Sigmoid colon (tissue), 7 donors: ENCODE results near the gene ARHGAP22. TPM values are rescaled to one million over a fixed set of nuclear protein-coding genes. Genes with fewer than 3 reads are reported as not detected.
A peak's percentile ranks its signal among the peaks of the same experiment; 100 is the strongest.

Experiments used
- DNase-seq: peaks from one replicate; pipeline ENCODE4 v3.0.0-alpha.2; 2019
- H3K27ac ChIP-seq, 4 donors: fragments of 200-600 bp; sonication (generic); one replicate each; pipeline ENCODE4 v1.5.1; 2016 to 2019; ENCODE audit warnings: mild to moderate bottlenecking in 1 of 4
- H3K27me3 ChIP-seq, 3 donors: fragments of 200-600 bp; sonication (generic); one replicate each; pipeline ENCODE4 v1.5.1; 2019; ENCODE audit warnings: mild to moderate bottlenecking in 1 of 3
- H3K36me3 ChIP-seq, 4 donors: fragments of 200-600 bp; sonication (generic); one replicate each; pipeline ENCODE4 v1.5.1; 2016 to 2019
- H3K4me1 ChIP-seq, 4 donors: fragments of 200-600 bp; sonication (generic); one replicate each; pipeline ENCODE4 v1.5.1; 2017 to 2019
- H3K4me3 ChIP-seq, 4 donors: fragments of 200-600 bp; sonication (generic); one replicate each; pipeline ENCODE4 v1.5.1; 2017 to 2019; ENCODE audit warnings: mild to moderate bottlenecking in 2 of 4, moderate library complexity in 1 of 4
- H3K9me3 ChIP-seq, 4 donors: fragments of 200-600 bp in 3 of 4; sonication (generic) in 3 of 4; one replicate each; pipeline versions ENCODE4 v1.5.1 to v1.6.1; 2013 to 2019
- CTCF ChIP-seq, 4 experiments: fragments of 450-650 bp in 3 of 4; fragments of 200-600 bp in 1 of 4; IDR thresholded peaks; one replicate each; pipeline ENCODE4 v1.5.1; 2016 to 2019; ENCODE audit warnings: antibody characterized with exemption in 4 of 4, mild to moderate bottlenecking in 3 of 4, moderate library complexity in 2 of 4
- EP300 ChIP-seq, 4 donors: sonication (generic); formaldehyde crosslinking; IDR thresholded peaks; one replicate each; pipeline ENCODE4 v1.6.1; 2017; ENCODE audit warnings: antibody characterized with exemption in 4 of 4
- POLR2A ChIP-seq, 2 donors: fragments of 450-650 bp; IDR thresholded peaks; one replicate each; pipeline ENCODE4 v1.6.1; 2016; ENCODE audit warnings: antibody characterized with exemption in 2 of 2, mild to moderate bottlenecking in 2 of 2, moderate library complexity in 2 of 2
- POLR2AphosphoS5 ChIP-seq, 4 donors: sonication (generic); formaldehyde crosslinking; IDR thresholded peaks; one replicate each; pipeline ENCODE4 v1.6.1; 2017; ENCODE audit warnings: antibody characterized with exemption in 4 of 4
- WGBS, 2 donors: extraction: QIAGEN DNeasy Blood & Tissue Kit; methylation state at CpG; one replicate each; pipeline ENCODE4 v1.1.7; 2013; 5-methylcytosine and 5-hydroxymethylcytosine counted together
- intact Hi-C: fragments of 100-400 bp; cut with DNase I; formaldehyde crosslinking; loops from one replicate; pipeline ENCODE4 v1.15.1; 2023
- polyA plus RNA-seq, 3 donors: library from polyadenylated mRNA; stranded (reverse); fragments of 200-250 nt; gene quantifications; one replicate each; pipeline ENCODE4 v1.2.3, GENCODE V29; 2013
- total RNA-seq, 4 donors: library from RNA; depleted of rRNA; stranded (reverse); fragments of >200 nt; gene quantifications; one replicate each; pipeline ENCODE4 v1.1.0, GENCODE V29; 2016
- donor health status: healthy with polysubstance abuse.
- donor health status: Bipolar disorder and iron deficiency.
- donor health status: healthy.

ARHGAP22 gene
- total and polyA plus RNA-seq, 7 donors = 1.2 to 6.4 (median 3.1) TPM

GRCh38 chr10:48602401-48603135 lies 2.3 kb downstream of the ARHGAP22 start:
- TF ChIP-seq EP300 (IDR thresholded peaks at IDR 0.05) (no peak), POLR2A (IDR thresholded peaks at IDR 0.05) (no peak), CTCF (IDR thresholded peaks at IDR 0.05) (no peak), POLR2AphosphoS5 (IDR thresholded peaks at IDR 0.05) (no peak)
- H3K27ac ChIP-seq = no peak overlapping the region
- intact Hi-C loops = no loop called here
- no peaks in the 10 kb centered on the region for H3K27me3 ChIP-seq
- no peak for DNase-seq
- 92% methylated on average over 8 of the region's 8 CpGs for WGBS, 2 donors
- no peaks in the 10 kb centered on the region for H3K9me3 ChIP-seq
- H3K4me1 ChIP-seq = peaks cover 0 to 21% (median 13%) of the 10 kb centered on the region in 4 donors
- no peaks in the 10 kb centered on the region for H3K36me3 ChIP-seq
- H3K4me3 ChIP-seq = no peak overlapping the region

GRCh38 chr10:48601789-48602188 lies 3.1 kb downstream of the ARHGAP22 start:
- no peak overlapping the region for H3K27ac ChIP-seq
- 87 to 93% methylated on average over 1 of the region's 1 CpG for WGBS, 2 donors
- TF ChIP-seq POLR2A (IDR thresholded peaks at IDR 0.05) (no peak), EP300 (IDR thresholded peaks at IDR 0.05) (no peak), POLR2AphosphoS5 (IDR thresholded peaks at IDR 0.05) (no peak), CTCF (IDR thresholded peaks at IDR 0.05) (no peak)
- intact Hi-C loops = no loop called here
- no peak for DNase-seq
- H3K9me3 ChIP-seq = no peaks in the 10 kb centered on the region
- peaks cover 0 to 21% (median 13%) of the 10 kb centered on the region in 4 donors for H3K4me1 ChIP-seq
- no peaks in the 10 kb centered on the region for H3K27me3 ChIP-seq
- H3K4me3 ChIP-seq = no peak overlapping the region
- H3K36me3 ChIP-seq = no peaks in the 10 kb centered on the region

- intact Hi-C loops = no loop called here
- WGBS, 2 donors = 91 to 92% methylated on average over 3 of the region's 3 CpGs
- Histone ChIP-seq H3K4me3 (no peak overlapping the region), H3K4me1 (peaks cover 0 to 21% (median 13%) of the 10 kb centered on the region in 4 donors), H3K9me3 (no peaks in the 10 kb centered on the region), H3K36me3 (no peaks in the 10 kb centered on the region), H3K27ac (no peak overlapping the region), H3K27me3 (no peaks in the 10 kb centered on the region)
- DNase-seq = peak; percentile 53
- TF ChIP-seq CTCF (IDR thresholded peaks at IDR 0.05) (no peak), POLR2A (IDR thresholded peaks at IDR 0.05) (no peak), POLR2AphosphoS5 (IDR thresholded peaks at IDR 0.05) (no peak), EP300 (IDR thresholded peaks at IDR 0.05) (no peak)
Observed at GRCh38 chr10:48600645-48601505, 4.0 kb downstream of the ARHGAP22 start.

GRCh38 chr10:48599830-48600134 lies 5.1 kb downstream of the ARHGAP22 start:
- Histone ChIP-seq H3K36me3 (no peaks in the 10 kb centered on the region), H3K27me3 (no peaks in the 10 kb centered on the region), H3K27ac (no peak overlapping the region), H3K4me3 (no peak overlapping the region), H3K4me1 (peaks cover 0 to 15% (median 9%) of the 10 kb centered on the region in 4 donors), H3K9me3 (no peaks in the 10 kb centered on the region)
- intact Hi-C loops = no loop called here
- no peak for TF ChIP-seq POLR2A (IDR thresholded peaks at IDR 0.05)
- TF ChIP-seq EP300 (IDR thresholded peaks at IDR 0.05) = no peak
- no peak for TF ChIP-seq CTCF (IDR thresholded peaks at IDR 0.05)
- no peak for TF ChIP-seq POLR2AphosphoS5 (IDR thresholded peaks at IDR 0.05)
- WGBS, 2 donors = 86 to 95% methylated on average over 2 of the region's 2 CpGs
- DNase-seq = no peak
